ENCODE data around the gene FHOD3.
A peak's percentile ranks its signal among the peaks of the same experiment; 100 is the strongest.

The FHOD3 gene

DNA sequence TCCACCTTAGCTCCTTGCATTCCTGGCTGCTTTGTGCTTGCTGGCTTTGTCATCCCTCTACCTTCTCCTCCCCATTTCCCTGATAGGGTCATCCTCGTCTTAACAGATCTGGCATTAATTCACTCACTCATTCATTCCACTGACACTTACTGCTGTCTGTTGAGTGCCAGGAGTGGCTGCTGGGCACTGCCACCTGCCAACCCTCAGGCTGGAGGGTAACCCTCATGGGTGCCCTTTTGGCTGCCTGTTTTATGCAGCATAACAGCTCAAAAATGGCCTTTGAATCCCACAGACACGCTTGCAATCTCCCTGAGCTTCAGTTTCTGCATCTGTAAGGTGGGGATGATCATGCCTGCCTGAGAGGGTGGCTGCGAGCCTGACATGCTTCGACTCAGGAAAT lies 25.2 kb downstream of the FHOD3 start:
- H3K4me3 ChIP-seq (ENCODE audit: low read depth, low read length): no peak overlapping the region
- H3K4me1 ChIP-seq (ENCODE audit: control insufficient read depth, insufficient read depth, low read length): peaks cover 6% of the 10 kb centered on the region; the same call in 1 of the 2 replicates
- no peak overlapping the region for H3K27ac ChIP-seq (ENCODE audit: low read depth, low read length)
- H3K9ac ChIP-seq (ENCODE audit: low read depth, low read length): no peak overlapping the region
- H3K36me3 ChIP-seq (ENCODE audit: control insufficient read depth, insufficient read depth, low read length): no peaks in the 10 kb centered on the region
- H3K9me3 ChIP-seq (ENCODE audit: control insufficient read depth, insufficient read depth, low read length): no peaks in the 10 kb centered on the region
- H3K27me3 ChIP-seq (ENCODE audit: control insufficient read depth, insufficient read depth, low read length): no peaks in the 10 kb centered on the region

DNA sequence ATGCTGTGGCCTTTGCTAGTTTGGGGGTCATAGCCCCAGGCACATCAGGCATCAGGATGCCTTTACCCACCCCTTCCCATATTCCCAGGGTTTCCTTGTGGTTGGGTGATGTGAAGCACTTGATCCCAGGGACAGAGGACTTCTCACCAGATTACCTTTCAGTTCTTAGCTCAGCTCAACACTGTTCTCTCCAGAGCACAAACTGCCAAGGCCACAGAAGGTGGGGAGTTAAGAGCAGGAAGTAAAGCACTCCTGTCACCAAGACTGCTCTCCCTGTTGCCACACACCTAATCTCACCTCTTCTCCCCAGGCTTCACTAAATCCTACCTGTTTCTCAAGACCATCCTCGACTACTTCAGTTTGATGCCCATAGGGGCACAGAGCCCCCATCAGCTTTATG lies 25.9 kb downstream of the FHOD3 start:
- Histone ChIP-seq H3K9me3 (ENCODE audit: control insufficient read depth, insufficient read depth, low read length) (no peaks in the 10 kb centered on the region), H3K27ac (ENCODE audit: low read depth, low read length) (no peak overlapping the region), H3K4me3 (ENCODE audit: low read depth, low read length) (no peak overlapping the region), H3K36me3 (ENCODE audit: control insufficient read depth, insufficient read depth, low read length) (no peaks in the 10 kb centered on the region), H3K4me1 (ENCODE audit: control insufficient read depth, insufficient read depth, low read length) (peaks cover 6% of the 10 kb centered on the region; the same call in 1 of the 2 replicates), H3K9ac (ENCODE audit: low read depth, low read length) (no peak overlapping the region), H3K27me3 (ENCODE audit: control insufficient read depth, insufficient read depth, low read length) (no peaks in the 10 kb centered on the region)

DNA sequence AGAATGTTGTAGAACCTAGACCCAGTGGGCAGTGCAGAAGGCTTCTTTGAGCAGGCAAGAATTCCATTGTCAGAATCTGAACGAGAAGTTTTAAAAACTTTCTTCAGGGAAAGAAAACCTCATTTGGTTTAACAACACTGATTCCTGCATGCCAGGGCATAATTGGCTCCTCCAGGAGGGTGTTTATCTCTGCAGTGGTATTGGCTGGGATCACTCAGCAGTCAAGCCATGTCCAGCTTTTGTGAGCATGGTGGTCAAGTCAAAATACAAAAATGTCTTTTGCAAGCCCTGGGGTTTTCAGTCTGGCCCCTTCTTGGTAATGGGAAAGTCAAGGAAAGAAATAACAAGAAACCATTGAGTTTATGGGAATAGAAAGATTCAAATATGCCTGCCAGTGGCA lies 28.3 kb downstream of the FHOD3 start:
- no peak overlapping the region for H3K9ac ChIP-seq (ENCODE audit: low read depth, low read length)
- H3K4me1 ChIP-seq (ENCODE audit: control insufficient read depth, insufficient read depth, low read length): peaks cover 24% of the 10 kb centered on the region
- no peaks in the 10 kb centered on the region for H3K36me3 ChIP-seq (ENCODE audit: control insufficient read depth, insufficient read depth, low read length)
- H3K27ac ChIP-seq (ENCODE audit: low read depth, low read length): no peak overlapping the region
- no peak overlapping the region for H3K4me3 ChIP-seq (ENCODE audit: low read depth, low read length)
- H3K27me3 ChIP-seq (ENCODE audit: control insufficient read depth, insufficient read depth, low read length): no peaks in the 10 kb centered on the region
- H3K9me3 ChIP-seq (ENCODE audit: control insufficient read depth, insufficient read depth, low read length): no peaks in the 10 kb centered on the region

DNA sequence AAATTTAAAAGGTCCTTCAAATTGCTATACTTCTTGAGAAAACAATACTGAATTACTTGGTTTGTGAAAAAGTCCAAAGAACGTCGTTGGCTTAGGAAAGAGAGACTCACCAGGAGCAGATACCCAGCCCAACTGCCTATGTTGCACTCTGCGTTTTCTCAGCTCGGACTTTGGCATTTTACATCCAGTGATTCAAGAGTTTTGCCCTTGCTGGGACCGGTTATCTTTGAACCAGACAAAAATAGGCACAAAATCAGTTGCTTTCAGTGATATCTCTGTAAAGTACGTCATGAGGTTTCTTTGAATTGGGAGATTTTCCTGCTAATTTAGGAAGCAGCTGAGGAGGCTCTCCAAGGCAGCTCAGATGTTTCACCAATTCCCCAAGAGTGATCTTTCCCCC lies 29.3 kb downstream of the FHOD3 start:
- Histone ChIP-seq H3K4me1 (ENCODE audit: control insufficient read depth, insufficient read depth, low read length) (peaks cover 31% of the 10 kb centered on the region), H3K36me3 (ENCODE audit: control insufficient read depth, insufficient read depth, low read length) (no peaks in the 10 kb centered on the region), H3K9me3 (ENCODE audit: control insufficient read depth, insufficient read depth, low read length) (no peaks in the 10 kb centered on the region), H3K4me3 (ENCODE audit: low read depth, low read length) (no peak overlapping the region), H3K27ac (ENCODE audit: low read depth, low read length) (no peak overlapping the region), H3K9ac (ENCODE audit: low read depth, low read length) (no peak overlapping the region), H3K27me3 (ENCODE audit: control insufficient read depth, insufficient read depth, low read length) (no peaks in the 10 kb centered on the region)

DNA sequence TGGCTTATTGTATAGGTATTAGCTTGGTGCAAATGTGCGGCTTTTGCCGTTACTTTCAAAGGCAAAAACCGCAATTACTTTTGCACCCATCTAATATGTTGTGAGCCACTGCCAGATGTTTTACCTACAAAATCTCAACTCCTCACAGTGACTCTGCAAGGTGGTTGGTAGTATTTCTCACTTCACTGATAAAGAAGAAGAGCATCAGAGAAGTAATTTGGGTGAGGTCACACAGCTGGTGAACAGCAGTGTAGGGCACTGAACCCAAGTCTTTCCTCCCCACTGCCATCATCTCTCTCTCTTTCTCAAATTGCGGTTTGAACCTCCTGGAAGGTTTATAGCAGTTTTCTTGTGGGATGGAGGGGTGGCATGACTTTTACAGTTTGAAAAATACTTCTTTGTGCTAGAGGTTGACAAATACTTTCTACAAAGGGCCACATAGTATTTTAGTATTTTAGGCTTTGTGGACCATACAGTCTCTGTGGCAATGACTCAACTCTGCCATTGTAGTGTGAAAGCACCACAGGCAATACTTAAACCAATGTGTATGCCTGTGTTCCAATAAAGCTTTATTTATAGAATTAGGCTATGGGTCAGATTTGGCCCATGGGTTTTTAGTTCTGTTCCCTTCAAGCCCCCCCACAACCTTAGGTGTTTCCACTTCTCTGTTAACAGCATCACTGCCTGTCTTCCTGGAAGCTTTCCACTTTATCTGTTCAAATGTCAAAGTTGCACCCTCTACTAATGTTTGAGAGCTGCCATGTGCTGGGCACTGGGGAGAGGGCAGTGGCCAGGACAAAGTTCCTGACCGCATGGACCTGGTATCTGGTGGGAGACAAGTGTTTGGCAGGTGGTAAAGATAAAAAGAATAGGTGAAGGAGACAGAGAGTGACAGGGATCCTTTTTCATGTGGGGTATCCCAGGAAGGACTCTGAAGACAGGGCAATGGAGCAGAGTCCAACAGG lies 30.1 kb downstream of the FHOD3 start:
- Histone ChIP-seq H3K27ac (ENCODE audit: low read depth, low read length) (no peak overlapping the region), H3K9me3 (ENCODE audit: control insufficient read depth, insufficient read depth, low read length) (no peaks in the 10 kb centered on the region), H3K9ac (ENCODE audit: low read depth, low read length) (no peak overlapping the region), H3K4me3 (ENCODE audit: low read depth, low read length) (no peak overlapping the region), H3K27me3 (ENCODE audit: control insufficient read depth, insufficient read depth, low read length) (no peaks in the 10 kb centered on the region), H3K36me3 (ENCODE audit: control insufficient read depth, insufficient read depth, low read length) (no peaks in the 10 kb centered on the region), H3K4me1 (ENCODE audit: control insufficient read depth, insufficient read depth, low read length) (peaks cover 33% of the 10 kb centered on the region)

DNA sequence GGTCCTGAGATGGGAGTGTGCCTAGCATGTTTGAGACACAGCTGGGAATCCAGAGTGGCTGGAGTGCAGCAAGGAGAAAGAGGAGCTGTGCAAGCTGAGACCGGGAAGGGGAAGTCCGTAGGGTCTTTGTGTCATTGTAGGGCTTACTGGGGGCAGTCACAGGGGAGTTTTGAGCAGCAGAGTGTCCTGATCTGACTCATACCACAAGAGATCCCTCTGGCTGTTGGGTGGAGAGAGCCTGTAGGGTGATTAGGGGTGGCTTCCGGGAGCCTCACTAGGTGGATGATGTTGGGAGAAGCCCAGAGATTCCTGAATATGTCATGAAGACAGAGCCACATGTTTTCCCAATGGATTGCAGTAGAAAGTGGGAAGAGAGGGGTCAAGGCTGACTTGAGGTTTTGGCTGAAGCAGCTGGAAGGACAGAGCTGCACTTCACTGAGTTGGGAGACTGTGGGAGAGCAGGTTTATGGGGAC lies 30.9 kb downstream of the FHOD3 start:
- Histone ChIP-seq H3K4me1 (ENCODE audit: control insufficient read depth, insufficient read depth, low read length) (peaks cover 33% of the 10 kb centered on the region), H3K9me3 (ENCODE audit: control insufficient read depth, insufficient read depth, low read length) (no peaks in the 10 kb centered on the region), H3K36me3 (ENCODE audit: control insufficient read depth, insufficient read depth, low read length) (no peaks in the 10 kb centered on the region), H3K9ac (ENCODE audit: low read depth, low read length) (no peak overlapping the region), H3K4me3 (ENCODE audit: low read depth, low read length) (no peak overlapping the region), H3K27me3 (ENCODE audit: control insufficient read depth, insufficient read depth, low read length) (no peaks in the 10 kb centered on the region), H3K27ac (ENCODE audit: low read depth, low read length) (no peak overlapping the region)

DNA sequence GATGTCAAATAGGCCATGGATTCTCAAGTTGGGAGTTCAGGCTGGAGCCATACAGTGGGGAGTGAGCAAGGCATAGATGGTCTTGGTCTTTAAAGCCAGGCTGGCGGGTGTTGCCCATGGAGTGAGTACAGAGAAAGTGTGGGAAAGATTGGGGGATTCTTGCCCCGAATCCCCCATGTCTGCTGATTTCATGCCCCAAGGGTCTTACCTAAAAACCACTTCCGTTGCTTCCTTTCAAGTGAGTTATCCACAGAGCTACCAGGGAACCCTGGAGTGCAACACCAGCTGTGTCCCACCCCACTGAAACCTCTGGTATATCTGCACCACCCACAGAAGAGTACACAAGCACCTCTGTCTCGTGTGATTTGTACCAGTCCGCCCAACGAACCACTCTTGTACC lies 31.4 kb downstream of the FHOD3 start:
- no peak overlapping the region for H3K4me3 ChIP-seq (ENCODE audit: low read depth, low read length)
- no peaks in the 10 kb centered on the region for H3K9me3 ChIP-seq (ENCODE audit: control insufficient read depth, insufficient read depth, low read length)
- no peaks in the 10 kb centered on the region for H3K27me3 ChIP-seq (ENCODE audit: control insufficient read depth, insufficient read depth, low read length)
- H3K36me3 ChIP-seq (ENCODE audit: control insufficient read depth, insufficient read depth, low read length): no peaks in the 10 kb centered on the region
- H3K4me1 ChIP-seq (ENCODE audit: control insufficient read depth, insufficient read depth, low read length): peaks cover 33% of the 10 kb centered on the region
- H3K27ac ChIP-seq (ENCODE audit: low read depth, low read length): peak overlapping the region; percentile 21
- H3K9ac ChIP-seq (ENCODE audit: low read depth, low read length): no peak overlapping the region

DNA sequence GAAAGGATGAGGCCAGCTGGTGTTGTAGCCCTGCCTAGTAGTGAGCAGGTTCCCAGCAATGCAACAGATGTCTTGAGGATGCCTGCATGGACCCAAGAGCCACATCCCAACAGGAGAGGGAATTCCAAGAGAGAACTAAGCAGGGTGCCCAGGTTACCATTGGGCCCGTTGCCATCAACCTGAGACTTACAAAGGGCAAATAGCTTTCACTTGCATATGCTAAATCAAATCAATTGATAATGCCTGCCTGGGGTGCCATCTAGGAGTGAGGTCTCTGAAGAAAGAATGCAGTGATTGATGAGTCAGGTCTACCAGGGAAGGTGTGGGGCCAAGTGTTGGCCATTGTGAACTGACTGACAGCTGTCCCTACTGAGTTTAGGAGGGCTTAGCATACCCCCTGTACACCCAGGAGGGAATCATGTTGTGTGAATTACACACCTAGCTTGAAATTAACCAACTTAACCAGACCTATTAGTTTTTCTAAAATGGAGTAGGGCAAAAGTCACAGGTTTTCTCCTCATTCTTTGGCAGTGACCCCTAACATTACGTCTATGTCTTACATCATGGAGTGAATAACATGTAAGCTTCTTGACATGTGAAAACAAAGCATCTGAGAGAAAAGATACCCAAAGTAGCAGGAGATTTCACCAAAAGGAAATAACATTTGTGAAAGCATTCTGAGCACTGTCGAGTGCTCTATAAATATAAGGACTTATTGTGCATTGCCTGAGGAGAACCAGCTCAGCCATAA lies 32.3 kb downstream of the FHOD3 start:
- H3K4me1 ChIP-seq (ENCODE audit: control insufficient read depth, insufficient read depth, low read length): peaks cover 33% of the 10 kb centered on the region
- H3K9ac ChIP-seq (ENCODE audit: low read depth, low read length): no peak overlapping the region
- no peak overlapping the region for H3K4me3 ChIP-seq (ENCODE audit: low read depth, low read length)
- peak overlapping the region; percentile 21 for H3K27ac ChIP-seq (ENCODE audit: low read depth, low read length)
- no peaks in the 10 kb centered on the region for H3K9me3 ChIP-seq (ENCODE audit: control insufficient read depth, insufficient read depth, low read length)
- no peaks in the 10 kb centered on the region for H3K36me3 ChIP-seq (ENCODE audit: control insufficient read depth, insufficient read depth, low read length)
- H3K27me3 ChIP-seq (ENCODE audit: control insufficient read depth, insufficient read depth, low read length): no peaks in the 10 kb centered on the region

DNA sequence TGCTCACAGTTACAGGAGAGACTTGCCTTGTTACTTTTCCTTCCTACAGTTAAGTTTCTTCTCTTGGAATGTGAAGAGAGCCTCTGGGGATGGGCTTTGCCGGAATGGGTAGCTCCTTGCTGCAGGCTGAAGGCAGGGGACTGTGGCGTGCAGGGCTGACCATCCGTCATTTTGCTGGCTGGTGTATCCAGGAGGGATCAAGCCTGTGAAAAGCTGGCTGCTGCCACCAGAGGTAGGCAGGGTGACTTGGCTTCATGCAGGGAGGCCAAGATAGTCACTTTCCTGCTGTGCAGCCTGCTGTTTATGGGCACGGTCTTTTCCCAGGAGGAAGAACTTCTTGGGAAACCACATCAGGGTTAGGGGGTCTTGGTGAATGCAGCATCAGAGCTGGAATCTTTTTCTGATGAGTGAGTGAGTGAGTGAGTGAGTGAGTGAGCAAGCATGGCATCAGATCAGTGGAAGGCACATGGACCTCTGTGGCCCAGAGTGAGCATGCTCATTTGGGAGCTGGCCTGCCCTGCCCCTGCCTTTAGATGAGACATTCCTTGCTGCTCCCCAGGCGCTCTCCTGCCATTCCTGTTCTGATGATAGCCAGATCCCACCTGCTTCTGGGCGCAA lies 33.0 kb downstream of the FHOD3 start:
- no peak overlapping the region for H3K4me3 ChIP-seq (ENCODE audit: low read depth, low read length)
- H3K36me3 ChIP-seq (ENCODE audit: control insufficient read depth, insufficient read depth, low read length): no peaks in the 10 kb centered on the region
- peak overlapping the region; percentile 21 for H3K27ac ChIP-seq (ENCODE audit: low read depth, low read length)
- no peak overlapping the region for H3K9ac ChIP-seq (ENCODE audit: low read depth, low read length)
- H3K4me1 ChIP-seq (ENCODE audit: control insufficient read depth, insufficient read depth, low read length): peaks cover 30% of the 10 kb centered on the region
- no peaks in the 10 kb centered on the region for H3K9me3 ChIP-seq (ENCODE audit: control insufficient read depth, insufficient read depth, low read length)
- no peaks in the 10 kb centered on the region for H3K27me3 ChIP-seq (ENCODE audit: control insufficient read depth, insufficient read depth, low read length)

DNA sequence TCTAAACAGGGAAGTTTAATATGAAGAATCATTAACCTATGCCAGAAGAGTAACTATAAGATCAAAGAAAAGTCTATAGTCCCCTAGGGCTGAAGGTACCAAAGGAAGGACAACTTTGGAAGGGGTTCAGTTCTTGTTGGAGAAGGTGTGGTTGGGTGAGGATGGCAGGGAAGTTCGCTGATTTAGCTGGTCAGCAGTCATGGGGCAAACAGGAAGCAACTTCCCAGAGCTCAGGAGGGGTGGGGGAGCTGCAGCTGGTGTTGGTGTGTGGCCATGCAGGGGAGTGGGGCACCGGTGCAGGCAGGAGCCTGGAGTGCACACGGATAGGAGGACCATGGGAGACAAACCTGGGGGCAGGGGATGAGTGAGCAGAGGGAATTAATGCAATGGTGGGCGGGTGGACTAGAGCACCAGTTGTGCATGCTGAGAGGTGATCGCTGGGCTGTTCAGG lies 34.0 kb downstream of the FHOD3 start:
- no peak overlapping the region for H3K9ac ChIP-seq (ENCODE audit: low read depth, low read length)
- no peak overlapping the region for H3K4me3 ChIP-seq (ENCODE audit: low read depth, low read length)
- H3K27ac ChIP-seq (ENCODE audit: low read depth, low read length): no peak overlapping the region

More for the DNA sequence above, 34.0 kb downstream of the FHOD3 start:
- H3K36me3 ChIP-seq (ENCODE audit: control insufficient read depth, insufficient read depth, low read length): no peaks in the 10 kb centered on the region
- peaks cover 27% of the 10 kb centered on the region for H3K4me1 ChIP-seq (ENCODE audit: control insufficient read depth, insufficient read depth, low read length)
- H3K9me3 ChIP-seq (ENCODE audit: control insufficient read depth, insufficient read depth, low read length): no peaks in the 10 kb centered on the region
- no peaks in the 10 kb centered on the region for H3K27me3 ChIP-seq (ENCODE audit: control insufficient read depth, insufficient read depth, low read length)
